GM21390 (cell line): ENCODE results near the gene SMURF2.
A peak's percentile ranks its signal among the peaks of the same experiment; 100 is the strongest.

Experiments
- ATAC-seq: cut with Tn5 transposase; IDR thresholded peaks from one replicate; pipeline ENCODE4 v1.9.1; 2021; ENCODE audit not compliant: unreplicated experiment

Gene SMURF2

GRCh38 chr17:64544742-64545141 lies 117.4 kb downstream of the SMURF2 start:
- no peak for ATAC-seq

- ATAC-seq: no peak
Observed at GRCh38 chr17:64540118-64540776, 121.9 kb downstream of the SMURF2 start.

- no peak for ATAC-seq
Observed at GRCh38 chr17:64538508-64539130, 123.5 kb downstream of the SMURF2 start.

- ATAC-seq: no peak
Observed at GRCh38 chr17:64537488-64537887, 124.6 kb downstream of the SMURF2 start.

- ATAC-seq: no peak
Observed at GRCh38 chr17:64536913-64537312, 125.2 kb downstream of the SMURF2 start.

- no peak for ATAC-seq
Observed at GRCh38 chr17:64535357-64535756, 126.8 kb downstream of the SMURF2 start.

GRCh38 chr17:64534187-64534586 lies 127.9 kb downstream of the SMURF2 start:
- ATAC-seq: no peak

GRCh38 chr17:64533784-64534183 lies 128.3 kb downstream of the SMURF2 start:
- ATAC-seq: no peak

GRCh38 chr17:64532409-64532808 lies 129.7 kb downstream of the SMURF2 start:
- ATAC-seq: no peak

GRCh38 chr17:64531955-64532371 lies 130.1 kb downstream of the SMURF2 start:
- no peak for ATAC-seq

- no peak for ATAC-seq
Observed at GRCh38 chr17:64529221-64529620, 132.9 kb downstream of the SMURF2 start.

- ATAC-seq: no peak
Observed at GRCh38 chr17:64527914-64528313, 134.2 kb downstream of the SMURF2 start.

GRCh38 chr17:64520359-64520758 lies 141.7 kb downstream of the SMURF2 start:
- no peak for ATAC-seq

- ATAC-seq: no peak
Observed at GRCh38 chr17:64519601-64520000, 142.5 kb downstream of the SMURF2 start.

- ATAC-seq: no peak
Observed at GRCh38 chr17:64515829-64516228, 146.3 kb downstream of the SMURF2 start.

- ATAC-seq: no peak
Observed at GRCh38 chr17:64515419-64515818, 146.7 kb downstream of the SMURF2 start.

- ATAC-seq: no peak
Observed at GRCh38 chr17:64509179-64509578, 152.9 kb downstream of the SMURF2 start.

GRCh38 chr17:64508683-64509082 lies 153.4 kb downstream of the SMURF2 start:
- no peak for ATAC-seq

- peak; percentile 14 for ATAC-seq
Observed at GRCh38 chr17:64507413-64507782, 154.7 kb downstream of the SMURF2 start.

GRCh38 chr17:64506576-64507412 lies 155.3 kb downstream of the SMURF2 start, which contains the start of gene CEP95:
CEP95 (plus strand) TSS chr17:64506977; CDS start chr17:64507098, 121 bp downstream.
- peak; percentile 60 for ATAC-seq

GRCh38 chr17:64506201-64506575 lies 155.9 kb downstream of the SMURF2 start, which contains the start of gene DDX5:
DDX5 (minus strand) TSS chr17:64506289; CDS start chr17:64506119, 170 bp downstream.
- ATAC-seq: peak; percentile 62
